Measurements from ENCODE around the gene SEPTIN10.
"Not testable (repeated sequence)": the region's sequence is repeated elsewhere in the genome, so short reads cannot be mapped to it uniquely, and the experiment has no call there.

The SEPTIN10 gene

DNA sequence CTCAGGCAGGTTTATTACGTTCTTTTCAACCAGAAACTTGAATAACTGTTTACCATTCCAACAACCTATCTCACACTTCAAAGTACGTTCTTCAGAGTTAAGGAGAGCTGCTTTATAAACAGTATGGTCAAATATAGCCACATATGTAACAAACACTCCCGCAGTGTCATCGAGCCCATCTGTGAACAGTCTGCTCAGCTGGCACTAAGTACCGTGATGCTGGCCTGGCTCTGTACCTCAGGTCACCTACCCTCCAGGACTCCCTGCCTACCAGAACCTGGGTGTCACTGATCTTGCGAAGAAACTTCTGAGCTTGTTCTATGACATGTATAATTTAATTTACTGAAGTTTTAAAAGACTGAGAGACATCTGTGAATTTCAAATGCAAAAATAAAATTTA lies 71.4 kb downstream of the SEPTIN10 start:
- no peak for DNase-seq

DNA sequence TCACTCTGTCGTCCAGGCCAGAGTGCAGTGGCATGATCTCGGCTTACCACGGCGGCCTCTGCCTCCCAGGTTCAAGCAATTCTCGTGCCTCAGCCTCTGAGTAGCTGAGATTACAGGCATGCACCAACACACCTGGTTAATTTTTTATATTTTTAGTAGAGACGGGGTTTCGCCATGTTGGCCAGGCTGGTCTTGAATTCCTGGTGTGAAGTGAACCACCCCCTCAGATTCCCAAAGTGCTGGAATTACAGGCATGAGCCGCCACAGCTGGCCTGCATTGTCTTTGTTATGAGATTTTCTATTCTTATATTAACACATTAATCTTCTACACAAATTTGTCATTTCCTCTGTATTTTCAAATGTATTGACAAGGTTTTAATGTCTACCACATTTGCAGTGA lies 75.2 kb downstream of the SEPTIN10 start:
- no peak for DNase-seq

DNA sequence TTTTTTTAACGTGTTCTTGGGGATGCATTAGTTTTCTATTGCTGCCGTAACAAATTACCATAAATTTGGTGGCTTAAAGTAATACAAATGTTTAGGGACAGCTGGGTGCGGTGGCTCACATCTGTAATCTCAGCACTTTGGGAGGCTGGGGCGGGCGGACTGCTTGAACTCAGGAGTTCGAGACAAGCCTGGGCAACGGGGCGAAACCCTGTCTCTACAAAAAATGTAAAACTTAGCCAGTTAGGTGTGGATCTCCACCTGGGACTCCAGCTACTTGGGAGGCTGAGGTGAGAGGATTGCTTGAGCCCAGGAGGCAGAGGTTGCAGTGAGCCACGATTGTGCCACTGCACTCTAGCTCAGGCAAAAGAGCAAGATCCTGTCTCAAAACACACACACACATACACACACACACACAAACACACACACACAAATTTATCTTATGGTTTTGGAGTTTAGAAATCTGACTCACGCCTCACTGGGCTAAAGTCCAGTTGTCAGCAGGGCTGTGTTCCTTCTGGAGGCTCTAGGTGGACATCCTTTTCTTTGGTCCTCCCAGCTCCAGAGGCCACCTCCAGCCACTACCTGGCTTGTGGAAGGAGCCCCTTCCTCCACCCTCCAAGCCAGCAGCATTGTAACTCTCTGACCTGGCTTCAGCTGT lies 76.1 kb downstream of the SEPTIN10 start:
- no peak for DNase-seq

DNA sequence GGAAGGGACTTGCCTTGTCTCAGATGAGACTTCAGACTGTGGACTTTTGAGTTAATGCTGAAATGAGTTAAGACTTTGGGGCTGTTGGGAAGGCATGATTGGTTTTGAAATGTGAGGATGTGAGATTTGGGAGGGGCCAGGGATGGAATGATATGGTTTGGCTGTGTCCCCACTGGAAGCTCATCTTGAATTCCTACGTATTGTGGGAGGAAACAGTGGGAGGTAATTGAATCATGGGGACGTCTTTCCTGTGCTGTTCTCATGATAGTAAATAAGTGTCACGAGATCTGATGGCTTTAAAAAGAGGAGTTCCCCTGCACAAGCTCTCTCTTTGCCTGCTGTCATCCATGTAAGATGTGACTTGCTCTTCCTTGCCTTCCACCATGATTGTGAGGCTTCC lies 77.2 kb downstream of the SEPTIN10 start:
- DNase-seq: not testable (repeated sequence)

DNA sequence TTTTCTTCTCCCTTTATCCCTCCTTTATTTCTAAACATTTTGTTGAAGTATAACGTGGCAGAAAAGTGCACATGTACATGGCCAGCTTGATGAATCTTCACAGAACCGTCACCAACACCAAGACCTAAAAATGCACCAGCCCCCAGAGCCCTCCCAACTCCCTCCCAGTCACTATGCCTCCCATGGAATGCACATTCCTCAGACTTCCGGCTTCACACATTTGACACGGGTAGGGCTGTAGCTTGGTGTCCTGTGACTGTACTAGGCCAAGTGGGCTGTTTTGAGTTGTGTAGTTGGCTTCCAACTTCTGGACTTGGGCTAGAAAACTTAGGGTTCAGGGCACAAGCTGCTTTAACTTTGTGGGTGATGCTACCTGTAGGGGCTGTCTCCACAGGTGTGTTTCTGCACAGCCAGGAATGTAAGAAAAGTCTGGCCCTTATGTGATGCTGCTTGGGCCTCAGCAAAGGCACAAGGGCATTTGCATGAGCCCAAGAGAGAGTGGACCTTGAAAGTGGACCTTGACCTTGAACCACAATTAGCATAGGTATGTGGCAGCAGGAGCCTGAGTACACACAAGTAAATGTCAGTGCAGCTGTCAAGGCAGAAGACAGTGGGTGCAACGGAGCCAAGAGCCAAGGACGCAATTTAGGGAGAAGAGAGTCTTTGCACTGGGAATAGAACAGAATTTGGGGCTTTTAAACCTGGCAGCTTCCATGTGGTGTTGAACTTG lies 78.4 kb downstream of the SEPTIN10 start:
- DNase-seq: no peak

DNA sequence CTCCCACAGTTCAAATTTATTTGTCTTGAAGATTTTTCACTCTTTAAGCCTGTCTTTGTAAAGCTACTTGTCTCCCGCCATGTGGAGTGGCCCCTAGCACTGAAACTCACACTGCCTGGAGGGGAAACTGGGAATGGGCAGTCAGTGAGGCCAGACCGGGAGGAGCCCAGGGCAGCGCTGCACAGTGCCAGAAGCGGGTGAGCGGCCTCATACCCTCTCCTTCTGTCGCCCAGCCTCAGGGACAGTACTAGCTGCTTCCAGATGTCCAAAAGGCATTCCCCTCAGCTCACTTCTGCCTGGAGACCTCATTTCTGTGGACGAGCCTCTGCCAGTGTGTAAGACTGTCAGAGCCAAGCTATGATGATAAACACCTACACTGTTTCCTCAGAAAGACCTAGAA lies 79.9 kb downstream of the SEPTIN10 start:
- DNase-seq: no peak

DNA sequence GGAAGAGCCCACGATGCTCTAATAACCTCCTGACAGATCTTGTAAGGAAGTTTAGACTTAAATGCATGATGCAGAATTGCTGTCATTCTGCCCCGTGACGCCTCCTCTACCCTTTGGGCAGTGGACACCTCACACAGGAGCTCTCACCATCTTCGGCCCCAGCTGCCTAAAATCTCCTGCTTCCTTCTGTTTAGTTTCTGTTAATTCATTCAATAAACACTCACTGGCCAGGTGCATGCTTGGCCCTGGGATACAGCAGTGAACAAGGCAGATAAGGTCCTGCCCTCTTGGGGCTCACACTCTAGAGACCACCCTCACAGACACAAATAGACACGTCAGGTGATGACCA lies 81.1 kb downstream of the SEPTIN10 start:
- DNase-seq: no peak

DNA sequence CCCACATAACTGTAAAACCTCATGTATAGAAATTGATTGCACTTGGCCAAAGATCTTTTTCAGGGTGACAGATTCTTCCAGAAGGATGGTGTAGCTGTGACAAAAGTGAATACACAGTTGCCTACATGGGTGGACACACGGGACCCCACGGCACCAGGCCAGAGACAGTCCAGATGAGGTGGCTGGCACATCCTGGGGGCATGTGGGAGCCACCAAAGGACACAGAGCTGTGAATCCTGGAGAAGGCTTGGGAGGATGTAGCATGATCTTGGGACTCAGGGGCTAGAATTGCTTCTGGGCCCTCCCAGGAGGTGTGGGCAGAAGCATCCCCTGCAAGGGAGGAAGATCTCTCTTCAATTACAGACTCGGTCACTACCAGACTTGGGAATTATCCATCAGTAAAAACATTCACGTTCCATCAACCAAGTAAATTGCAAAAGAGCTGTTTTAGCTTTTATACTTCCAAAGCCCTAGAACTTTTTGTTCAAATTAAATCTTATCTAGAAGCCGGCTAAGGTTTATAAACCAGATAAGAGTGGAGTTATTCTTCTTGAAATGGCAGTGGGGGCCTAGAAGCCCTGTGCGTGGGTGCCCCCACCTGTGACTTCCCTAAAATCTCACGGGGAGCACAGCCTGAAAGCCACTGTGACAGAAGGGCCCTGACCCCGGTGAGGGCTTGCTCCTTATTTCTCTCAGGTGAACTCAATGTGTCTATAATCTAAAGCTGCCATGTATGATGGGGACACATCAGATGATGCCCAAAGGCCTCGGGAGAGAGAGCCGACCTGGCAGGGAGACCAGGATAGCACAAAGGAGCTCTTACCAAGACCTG lies 81.7 kb downstream of the SEPTIN10 start:
- DNase-seq: no peak

DNA sequence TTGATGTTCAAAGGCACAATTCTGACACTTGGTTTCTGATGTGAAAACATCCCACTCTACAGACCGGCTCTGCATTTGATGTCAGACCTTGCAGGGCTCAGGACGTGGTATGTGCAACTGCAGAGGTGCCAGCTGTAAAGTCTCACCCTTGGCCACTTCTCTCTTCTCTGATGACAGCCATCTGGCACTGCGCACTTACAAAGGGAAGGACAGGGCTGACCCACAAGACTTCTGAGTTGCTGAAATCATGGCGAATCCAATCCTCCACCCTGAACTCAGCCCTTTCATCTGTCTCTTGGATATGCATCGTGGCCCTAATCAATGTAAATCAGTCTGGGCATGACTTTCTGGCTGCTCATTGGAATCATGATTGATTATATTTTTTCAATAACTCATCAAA lies 82.5 kb downstream of the SEPTIN10 start:
- no peak for DNase-seq

DNA sequence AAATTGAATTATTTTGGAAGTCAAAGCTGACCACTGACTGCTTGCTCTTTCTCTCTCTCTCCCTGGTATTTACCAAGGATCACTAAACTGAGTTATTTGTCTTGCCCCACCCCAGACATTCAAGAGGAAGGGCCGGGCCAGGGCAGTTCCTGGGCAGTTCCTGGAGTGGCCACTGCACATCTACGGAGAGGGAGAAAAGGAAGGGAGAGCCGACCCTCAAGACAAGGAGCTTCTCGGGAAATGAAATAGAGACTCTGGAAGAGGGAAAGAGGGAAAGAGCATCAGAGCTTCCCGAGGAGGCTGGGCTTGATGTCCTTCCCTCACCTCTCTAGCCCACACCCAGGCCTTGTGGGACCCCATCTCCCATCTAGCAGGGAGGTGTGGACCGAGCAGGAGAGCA lies 83.1 kb downstream of the SEPTIN10 start:
- DNase-seq: no peak

DNA sequence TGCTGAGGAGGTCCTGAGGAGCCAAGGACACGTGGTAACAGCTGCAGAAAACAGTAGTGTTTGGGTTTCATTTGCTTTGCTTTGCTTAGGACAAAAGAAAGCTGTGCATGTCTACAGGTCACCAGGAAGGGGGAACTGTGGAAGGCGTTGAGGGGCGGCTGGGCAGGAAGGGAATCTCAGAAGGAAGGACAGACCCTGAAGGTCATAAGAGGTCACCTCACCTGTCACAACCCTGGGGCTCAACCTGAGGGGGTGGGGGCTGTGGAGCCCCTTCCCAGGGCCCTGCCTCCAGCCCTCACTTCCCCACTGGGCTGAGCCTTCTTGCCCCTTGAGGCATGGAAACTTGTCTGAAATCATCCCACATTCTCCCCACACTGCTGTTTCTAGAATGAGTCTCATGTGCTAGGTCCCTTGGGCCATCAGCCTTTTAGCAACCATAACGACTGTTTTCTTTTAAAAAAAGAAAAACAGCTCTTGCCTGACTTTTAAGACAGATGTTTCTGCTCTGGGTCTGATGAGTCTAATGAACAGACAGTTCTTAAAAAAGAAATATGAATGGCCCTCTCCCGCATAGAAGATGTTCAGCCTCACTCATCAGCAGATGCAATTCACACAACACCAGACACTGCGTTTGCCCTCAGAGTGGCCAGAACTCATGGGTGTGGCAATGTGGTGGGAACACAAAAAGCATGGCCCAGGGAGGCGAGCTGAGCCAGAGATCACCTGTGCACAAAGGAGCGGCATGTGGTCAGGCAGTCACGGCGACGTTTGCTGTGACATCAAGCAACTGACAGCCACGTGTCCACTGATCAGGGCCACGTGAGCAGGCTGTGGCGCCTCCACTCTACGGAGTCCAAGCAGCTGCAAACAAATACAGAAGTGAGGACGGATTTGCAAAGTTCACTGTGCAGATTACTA lies 84.0 kb downstream of the SEPTIN10 start:
- no peak for DNase-seq

DNA sequence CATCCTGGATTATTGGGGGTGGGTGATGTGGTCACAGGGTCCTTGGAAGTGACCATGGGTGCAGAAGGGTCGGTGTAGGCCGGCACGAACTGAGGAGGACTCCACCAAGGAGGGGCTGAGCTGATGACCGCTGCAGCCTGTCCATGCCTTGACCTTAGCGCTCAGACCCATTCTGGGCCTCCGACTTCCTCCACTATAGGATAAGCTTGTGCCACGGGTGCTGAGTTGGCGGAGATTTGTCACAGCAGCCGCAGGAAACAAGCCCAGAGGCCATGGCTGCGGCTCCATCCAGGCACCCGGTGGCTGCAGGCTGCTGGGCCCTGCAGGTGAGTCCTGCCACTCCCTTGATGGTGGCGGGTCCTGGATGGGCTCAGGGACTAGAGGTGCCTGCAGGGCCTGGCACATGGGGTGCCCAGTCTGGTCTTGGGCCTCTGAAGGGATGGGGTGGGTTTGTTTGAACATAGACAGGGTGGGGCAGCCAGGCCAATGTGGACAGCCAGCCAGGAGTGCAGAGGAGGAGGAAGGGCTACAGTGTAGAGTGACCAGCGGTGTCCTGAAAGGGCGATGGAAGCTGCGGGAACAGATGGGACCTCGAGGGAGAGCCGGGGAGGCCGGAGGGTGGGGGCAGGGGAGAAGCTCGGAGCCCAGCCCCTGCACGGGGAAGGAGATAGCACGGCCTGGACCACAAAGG lies 84.8 kb downstream of the SEPTIN10 start:
- DNase-seq: no peak

DNA sequence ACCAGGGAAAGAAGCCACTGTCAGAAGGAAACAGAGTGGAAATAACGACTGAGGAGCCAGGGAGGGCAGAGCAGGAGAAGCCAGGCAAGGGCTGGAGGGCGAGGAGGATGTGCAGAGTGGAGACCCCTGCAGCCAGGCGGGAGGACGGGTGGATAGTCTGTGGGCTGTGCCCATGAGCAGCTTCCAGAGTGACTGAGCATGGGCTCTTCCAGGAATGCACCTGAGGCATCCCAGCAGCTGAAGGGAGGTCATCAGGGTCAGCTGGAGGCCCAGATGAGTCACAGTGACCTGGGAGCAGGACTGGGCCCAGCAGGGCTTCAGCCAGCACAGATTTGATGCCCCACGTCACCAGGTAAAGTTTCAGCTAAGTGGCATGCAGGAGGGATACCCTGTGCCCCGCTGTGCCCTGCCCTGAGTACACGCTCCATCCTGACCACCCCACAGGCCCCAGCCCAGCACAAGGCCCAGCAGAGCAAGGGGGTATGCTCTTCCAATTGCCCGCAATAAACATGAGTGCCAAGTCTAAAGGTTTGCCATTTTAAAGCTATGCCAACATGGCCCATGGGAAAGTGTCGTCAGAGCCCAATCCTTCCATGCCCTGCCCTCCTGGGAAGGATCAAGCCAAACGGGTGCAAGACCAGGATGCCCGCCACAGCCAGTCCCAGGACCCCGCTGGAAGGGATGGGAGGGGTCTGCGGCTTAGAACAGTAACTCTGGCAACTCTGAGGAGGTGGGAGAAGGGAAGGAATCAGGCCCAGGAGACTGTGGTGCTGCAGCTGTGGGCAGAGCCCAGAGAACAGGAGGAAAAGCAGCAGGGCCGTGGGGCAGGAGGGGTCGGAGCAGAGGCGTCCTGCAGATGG lies 85.7 kb downstream of the SEPTIN10 start:
- no peak for DNase-seq

DNA sequence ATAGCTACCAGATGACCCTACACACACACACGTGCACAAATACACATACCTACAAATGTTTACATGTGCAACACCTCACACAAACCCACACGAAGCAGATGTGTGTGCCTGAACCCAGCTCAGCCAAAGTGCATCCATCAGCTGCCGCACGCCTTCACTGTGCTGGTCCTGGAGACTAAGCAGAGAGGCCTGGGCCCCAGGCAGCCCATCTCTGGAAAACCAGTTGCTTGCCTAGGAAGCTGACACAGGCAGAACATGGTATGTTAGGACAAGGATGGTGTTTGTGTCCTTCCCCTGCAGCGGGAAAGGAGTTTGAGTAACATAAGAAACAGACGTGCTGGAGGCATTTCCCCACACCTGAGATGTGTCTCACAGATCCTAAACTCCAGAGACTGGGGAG lies 86.7 kb downstream of the SEPTIN10 start:
- no peak for DNase-seq

DNA sequence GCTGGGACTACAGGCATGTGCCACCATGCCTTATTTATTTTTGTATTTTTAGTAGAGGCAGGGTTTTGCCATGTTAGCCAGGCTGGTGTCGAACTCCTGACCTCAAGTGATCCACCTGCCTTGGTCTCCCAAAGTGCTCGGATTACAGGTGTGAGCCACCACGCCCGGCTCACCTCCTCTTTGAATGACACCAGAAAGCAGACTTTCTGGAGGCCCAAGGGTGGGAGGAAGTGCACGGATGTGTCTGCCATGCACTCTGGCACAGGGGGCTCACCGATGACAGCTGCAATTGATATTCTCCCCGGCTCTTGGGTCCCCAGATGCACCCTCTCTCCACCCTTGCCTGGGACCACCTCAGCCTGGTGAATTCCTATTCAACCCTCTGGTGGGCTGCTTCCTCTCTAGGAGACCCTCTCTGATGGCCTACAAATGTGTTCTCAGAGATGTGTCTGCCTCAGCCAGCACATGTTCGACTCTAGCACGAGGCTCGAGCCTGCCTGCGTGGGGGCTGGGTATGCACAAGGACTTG lies 87.3 kb downstream of the SEPTIN10 start:
- DNase-seq: no peak

DNA sequence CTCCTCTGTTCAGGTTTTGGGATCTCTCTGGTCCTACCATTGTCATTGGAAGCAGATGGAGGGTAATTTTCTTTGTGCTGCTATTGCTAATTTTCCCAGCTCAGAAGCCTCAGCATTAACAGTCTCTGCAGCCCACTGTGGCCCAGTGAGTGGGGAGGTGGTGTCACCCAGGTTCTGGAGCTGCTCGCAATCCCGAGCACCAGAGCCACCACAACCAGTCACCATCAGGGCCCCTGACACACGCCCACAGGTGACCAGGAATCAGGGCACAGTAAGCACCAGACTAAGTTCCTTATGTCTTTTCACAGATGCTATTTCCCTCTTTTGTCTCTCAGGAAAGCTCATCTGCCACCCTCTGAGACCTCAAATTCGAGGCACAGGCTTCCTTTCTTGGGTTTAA lies 87.9 kb downstream of the SEPTIN10 start:
- DNase-seq: no peak

DNA sequence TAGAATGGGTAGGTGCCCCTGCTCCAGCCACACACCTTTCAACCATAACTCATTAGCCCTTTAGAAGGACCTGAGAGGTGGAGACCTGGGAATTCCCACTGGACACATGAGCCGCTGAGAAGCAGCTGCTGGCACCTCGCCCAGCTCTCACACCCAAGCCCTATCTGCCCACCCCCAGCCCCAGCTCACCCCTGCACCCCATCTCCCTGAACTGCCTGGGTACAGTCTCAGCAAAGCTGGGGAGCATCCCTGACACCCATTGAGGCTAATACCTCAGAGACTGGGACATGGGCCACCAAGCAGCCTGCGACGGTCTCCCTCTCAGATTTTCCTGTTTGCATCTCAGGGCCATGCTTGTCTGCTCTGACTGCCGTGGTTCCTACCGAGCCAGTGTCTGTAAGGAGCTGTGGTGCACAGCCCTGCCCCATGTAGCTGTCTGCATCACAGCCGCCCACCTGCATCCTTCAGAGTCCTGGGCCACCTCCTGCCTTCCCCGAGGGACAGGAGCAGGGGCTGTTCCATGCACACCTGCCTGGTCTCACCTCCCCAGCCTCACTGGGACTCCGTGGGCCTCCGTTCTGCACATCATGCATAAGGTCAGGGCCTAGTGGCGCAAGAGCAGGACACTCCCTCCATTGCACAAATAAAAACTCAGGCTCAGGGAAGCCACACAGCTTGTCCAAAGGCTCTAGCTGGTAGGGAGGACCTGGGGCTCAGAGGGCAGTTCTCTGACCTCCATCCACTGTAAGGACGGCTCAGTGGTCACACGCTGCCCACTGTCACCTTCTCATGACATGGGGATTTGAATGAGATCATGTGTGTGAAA lies 90.0 kb downstream of the SEPTIN10 start:
- DNase-seq: no peak

DNA sequence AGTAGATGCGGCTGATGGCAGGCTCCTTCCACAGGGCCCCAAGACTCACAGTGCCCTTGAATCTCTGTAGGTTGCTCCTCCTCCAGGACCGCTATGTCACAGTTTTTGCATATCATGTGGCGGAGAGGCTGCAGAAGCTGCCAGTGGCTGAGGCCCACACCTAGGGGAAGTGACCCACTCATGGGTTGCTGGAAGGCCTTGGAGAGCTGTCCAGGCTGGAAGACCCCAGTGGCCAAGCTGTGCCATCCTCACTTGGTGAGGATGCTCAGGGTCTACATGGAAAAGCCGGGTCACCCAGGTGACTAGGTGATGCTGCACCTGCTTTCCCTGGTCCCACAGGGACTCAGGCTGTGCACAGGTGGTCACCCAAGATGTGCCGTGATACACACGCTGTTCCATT lies 90.6 kb downstream of the SEPTIN10 start:
- DNase-seq: no peak

DNA sequence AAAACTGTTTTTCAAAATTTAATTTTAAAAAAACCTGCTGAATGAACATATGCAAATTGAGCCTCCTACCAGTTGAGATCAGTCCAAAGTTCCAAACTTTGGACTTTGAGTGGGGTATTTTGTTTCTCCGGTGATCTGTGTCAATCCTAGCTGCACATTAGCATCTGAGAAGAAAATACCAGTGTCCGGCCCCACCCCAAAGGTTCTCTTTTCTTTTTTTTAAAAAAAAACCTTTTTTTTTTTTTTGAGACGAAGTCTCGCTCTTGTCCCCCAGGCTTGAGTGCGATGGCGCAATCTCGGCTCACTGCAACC lies 91.7 kb downstream of the SEPTIN10 start:
- no peak for DNase-seq
